ENCODE measurements around the gene SORD.

SORD gene

DNA sequence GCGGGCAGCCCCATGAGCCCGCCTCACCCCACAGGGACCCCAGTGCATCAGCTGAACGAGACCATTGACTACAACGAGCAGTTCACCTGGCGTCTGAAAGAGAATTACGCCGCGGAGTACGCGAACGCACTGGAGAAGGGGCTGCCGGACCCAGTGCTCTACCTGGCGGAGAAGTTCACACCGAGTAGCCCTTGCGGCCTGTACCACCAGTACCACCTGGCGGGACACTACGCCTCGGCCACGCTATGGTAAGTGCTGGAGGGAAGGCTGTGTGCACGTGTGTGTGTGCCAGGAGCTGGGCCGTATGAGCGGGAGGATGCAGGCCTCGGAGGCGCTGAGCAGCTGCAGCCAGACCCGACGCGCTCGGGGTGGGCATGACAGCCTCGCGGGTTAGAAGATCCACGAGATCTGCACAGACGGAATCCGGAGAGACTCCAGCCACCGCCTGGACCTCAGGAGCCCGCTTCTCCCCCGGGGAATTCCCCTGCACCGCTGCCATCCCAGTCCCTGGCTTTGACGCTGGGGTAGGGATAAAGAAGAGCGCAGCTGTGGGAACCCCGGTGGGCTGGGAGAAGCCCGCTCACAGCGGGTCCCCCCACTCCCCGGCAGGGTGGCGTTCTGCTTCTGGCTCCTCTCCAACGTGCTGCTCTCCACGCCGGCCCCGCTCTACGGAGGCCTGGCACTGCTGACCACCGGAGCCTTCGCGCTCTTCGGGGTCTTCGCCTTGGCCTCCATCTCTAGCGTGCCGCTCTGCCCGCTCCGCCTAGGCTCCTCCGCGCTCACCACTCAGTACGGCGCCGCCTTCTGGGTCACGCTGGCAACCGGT is 93.7 kb downstream of the SORD start:
- DNase-seq (ENCODE audit: low read depth, low spot score), result no peak

DNA sequence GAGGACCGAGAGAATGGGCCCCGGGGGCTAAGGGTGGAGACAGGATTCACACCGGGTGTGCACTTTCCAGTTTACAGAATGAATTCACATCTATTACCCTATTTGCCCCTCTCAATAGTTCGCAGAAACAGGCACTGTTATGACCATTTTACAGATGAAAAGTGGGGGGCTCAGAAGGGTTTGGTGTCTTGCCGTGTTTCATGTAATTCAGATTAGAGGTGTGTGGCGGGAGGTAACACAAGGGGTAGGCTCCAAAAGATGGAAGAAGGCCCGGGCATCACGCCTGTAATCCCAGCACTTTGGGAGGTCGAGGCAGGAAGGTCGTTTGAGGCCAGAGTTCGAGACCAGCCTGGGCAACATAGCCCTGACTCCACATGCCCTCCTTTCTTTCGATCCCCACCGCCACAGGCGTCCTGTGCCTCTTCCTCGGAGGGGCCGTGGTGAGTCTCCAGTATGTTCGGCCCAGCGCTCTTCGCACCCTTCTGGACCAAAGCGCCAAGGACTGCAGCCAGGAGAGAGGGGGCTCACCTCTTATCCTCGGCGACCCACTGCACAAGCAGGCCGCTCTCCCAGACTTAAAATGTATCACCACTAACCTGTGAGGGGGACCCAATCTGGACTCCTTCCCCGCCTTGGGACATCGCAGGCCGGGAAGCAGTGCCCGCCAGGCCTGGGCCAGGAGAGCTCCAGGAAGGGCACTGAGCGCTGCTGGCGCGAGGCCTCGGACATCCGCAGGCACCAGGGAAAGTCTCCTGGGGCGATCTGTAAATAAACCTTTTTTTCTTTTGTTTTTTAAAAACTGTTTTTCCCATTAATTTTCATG is 94.5 kb downstream of the SORD start:
- DNase-seq (ENCODE audit: low read depth, low spot score), result no peak

DNA sequence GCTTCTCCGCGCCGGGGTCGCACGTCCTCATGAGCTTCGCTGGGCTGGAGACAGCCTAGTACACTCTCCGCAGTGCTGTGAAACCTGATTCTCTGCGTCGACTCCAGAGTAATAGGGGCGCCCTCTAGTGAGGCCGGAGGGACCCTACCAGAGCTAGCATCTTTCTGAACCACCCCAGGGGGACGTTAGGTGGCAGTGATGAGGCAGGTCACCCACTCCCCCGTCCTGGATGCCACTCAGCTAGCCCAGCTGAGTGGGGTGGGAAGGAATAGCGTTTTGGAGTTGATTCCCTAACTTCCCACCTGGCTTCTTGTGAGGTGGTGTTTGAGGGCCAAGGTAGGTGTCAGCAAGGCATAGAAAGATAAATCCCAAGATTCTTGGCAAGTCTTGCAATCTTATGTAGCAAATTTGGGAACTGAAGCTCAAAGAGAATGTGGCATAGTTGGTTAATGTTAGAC is 95.2 kb downstream of the SORD start:
- DNase-seq (ENCODE audit: low read depth, low spot score), result peak; percentile 78

DNA sequence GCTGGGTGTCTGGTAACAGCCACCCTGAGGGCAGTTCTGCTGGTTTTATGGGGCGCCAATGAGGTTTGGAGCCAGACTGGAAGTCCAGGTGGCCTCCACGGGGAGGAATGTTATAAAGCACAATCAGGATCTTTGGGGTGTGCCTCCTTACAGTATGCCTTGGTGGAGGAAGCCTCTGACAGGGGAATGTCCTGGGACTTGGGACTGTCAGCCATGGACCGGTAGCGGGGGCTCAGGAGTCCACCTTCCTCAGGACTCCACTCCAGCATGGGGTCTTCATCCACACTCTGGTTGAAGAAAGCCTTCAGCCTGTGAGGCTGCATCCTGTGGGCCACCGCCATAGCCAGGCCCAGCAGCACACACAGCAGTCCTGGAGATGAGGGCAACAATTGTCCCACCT is 96.0 kb downstream of the SORD start:
- DNase-seq (ENCODE audit: low read depth, low spot score), result no peak

GRCh38 chr15:45120081-45120972 is 97.3 kb downstream of the SORD start:
- DNase-seq (ENCODE audit: low read depth, low spot score), result no peak

DNA sequence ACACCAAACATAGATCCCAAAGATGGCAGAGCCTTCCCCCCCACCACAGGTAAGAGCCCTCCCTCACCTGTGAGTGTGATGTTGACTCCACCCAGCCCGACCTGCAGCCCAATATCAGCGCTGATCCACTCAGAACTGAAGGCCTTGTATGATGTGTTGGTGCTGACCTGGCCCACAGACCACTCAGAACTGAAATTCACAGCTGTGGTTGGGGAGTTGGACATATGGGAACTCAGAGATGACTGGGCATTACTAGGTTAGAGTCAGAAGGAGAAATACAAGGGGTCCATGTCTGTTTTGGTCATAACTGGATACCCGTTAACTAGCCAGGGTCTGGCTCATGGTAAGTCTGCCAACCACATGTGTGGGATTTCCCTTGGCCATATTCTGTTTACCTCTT is 98.0 kb downstream of the SORD start:
- DNase-seq (ENCODE audit: low read depth, low spot score), result no peak

DNA sequence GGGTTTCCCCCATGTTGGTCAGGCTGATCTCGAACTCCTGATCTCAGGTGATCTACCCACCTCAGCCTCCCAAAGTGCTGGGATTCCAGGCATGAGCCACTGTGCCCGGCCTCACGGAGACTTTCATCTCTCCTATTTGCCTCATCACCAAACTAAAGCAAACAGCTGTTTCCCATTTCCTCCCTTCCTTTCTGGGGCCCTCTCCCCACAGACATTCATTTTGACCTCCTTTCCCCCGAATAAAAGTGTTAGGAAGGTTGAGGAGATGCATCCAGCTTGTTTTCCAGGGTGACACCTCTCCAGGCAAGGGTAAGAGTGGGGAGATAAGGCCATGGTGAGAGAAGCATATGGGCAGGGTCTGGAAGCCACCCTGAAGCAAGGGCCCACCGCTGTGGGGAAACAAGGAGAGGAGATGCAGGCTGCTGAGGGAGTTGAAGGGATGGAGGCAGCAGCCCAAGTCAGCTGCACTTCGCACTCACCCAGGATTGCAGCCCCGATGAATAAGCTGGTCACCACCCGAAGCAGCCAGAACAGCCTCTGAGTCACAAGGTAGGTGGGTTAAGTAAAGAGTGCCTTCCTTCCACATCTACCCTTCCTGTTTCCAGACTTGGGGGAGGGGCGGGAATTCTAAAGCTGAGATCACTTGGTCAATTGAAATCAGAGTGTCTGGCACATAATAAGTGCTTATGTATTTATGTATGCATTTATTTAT is 98.9 kb downstream of the SORD start:
- DNase-seq (ENCODE audit: low read depth, low spot score), result no peak

GRCh38 chr15:45122719-45123118 is 99.7 kb downstream of the SORD start:
- DNase-seq (ENCODE audit: low read depth, low spot score), result no peak

DNA sequence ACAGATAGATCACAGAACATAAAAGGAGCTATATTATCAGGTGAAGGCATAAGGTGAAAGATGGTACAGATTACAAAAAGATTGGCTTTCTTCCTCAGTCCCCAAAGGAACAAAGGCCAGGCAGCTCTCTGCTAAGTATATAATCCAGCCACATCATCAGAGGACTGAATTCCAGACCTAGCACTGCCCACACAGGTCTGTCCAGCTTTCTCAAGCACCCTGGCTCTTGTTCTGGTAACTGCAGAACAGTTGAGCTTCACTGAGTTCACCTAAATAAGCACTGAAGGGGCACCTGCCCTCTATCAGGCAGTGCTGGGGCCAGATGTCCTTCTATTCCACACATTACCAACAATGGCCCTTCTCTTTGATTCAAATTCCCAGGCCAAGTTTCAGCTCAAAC is 100.4 kb downstream of the SORD start:
- no peak for DNase-seq (ENCODE audit: low read depth, low spot score)

GRCh38 chr15:45126535-45127158 is 103.7 kb downstream of the SORD start:
- DNase-seq (ENCODE audit: low read depth, low spot score), result no peak

Measured in iPS DF 19.7 (cell line).